HepG2 (cell line): Measurements from ENCODE around the gene MYO7A.

ENCODE experiments used
- AGO1 ChIP-seq: fragments of 200-400 bp; formaldehyde crosslinking; IDR thresholded peaks from 2 replicates; pipeline ENCODE4 v1.6.1; 2017; ENCODE audit warnings: mild to moderate bottlenecking, low read depth, low read length, moderate library complexity; ENCODE audit not compliant: poor library complexity, severe bottlenecking
- DBP ChIP-seq: sonication (generic); formaldehyde crosslinking; IDR thresholded peaks from 2 replicates; pipeline ENCODE4 v1.4.0; 2020; ENCODE audit warnings: missing genetic modification reagents; ENCODE audit errors: not compliant biosample characterization
- GATAD2A ChIP-seq: IDR thresholded peaks from 2 replicates; pipeline ENCODE4 v1.6.1; 2016
- HIVEP1 ChIP-seq: sonication (generic); formaldehyde crosslinking; IDR thresholded peaks from 2 replicates; pipeline ENCODE4 v1.4.0; 2020; ENCODE audit warnings: mild to moderate bottlenecking, missing genetic modification reagents
- KLF16 ChIP-seq, 2 experiments: sonication (generic) in 1 of 2; formaldehyde crosslinking in 1 of 2; IDR thresholded peaks; 2 replicates each; pipeline versions ENCODE4 v1.6.1 to v1.8.0; 2016 to 2023; ENCODE audit warnings: missing genetic modification reagents in 2 of 2, missing compliant biosample characterization in 1 of 2
- MLLT10 ChIP-seq: sonication (generic); formaldehyde crosslinking; IDR thresholded peaks from 2 replicates; pipeline ENCODE4 v1.4.0; 2020; ENCODE audit warnings: missing genetic modification reagents
- SIN3B ChIP-seq: fragments of 150-350 bp; IDR thresholded peaks from 2 replicates; pipeline ENCODE4 v1.6.1; 2014; ENCODE audit warnings: low read length
- ZFP37 ChIP-seq: sonication (generic); formaldehyde crosslinking; IDR thresholded peaks from 2 replicates; pipeline ENCODE4 v1.4.0; 2020; ENCODE audit warnings: missing genetic modification reagents, borderline replicate concordance
- ZNF138 ChIP-seq: sonication (generic); formaldehyde crosslinking; IDR thresholded peaks from 2 replicates; pipeline ENCODE4 v1.5.0; 2020; ENCODE audit warnings: mild to moderate bottlenecking, low read depth, missing genetic modification reagents

DNA sequence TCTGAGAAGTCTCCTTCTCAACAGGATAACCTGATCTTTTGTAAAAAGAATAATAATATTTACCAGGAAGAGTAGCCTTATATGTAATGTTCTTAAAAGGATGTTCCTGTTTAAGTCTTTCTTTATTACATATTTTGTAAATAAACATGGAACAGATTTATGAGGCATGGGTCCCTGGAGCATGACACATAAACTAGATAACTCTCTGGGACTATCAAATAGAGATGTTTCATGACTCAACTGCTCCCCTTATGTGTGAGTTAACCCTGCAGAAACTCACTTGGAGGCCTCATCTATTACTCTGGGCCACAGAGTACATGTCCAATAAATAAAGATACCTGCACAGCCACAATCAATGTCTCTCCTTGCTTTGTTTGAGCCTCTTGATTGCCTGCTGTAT, 108.9 kb downstream of the MYO7A start:
- TF ChIP-seq ZNF138 (CRISPR knock-in tag) (no peak), SIN3B (no peak), ZFP37 (CRISPR knock-in tag) (no peak), HIVEP1 (CRISPR knock-in tag) (no peak), AGO1 (no peak), DBP (CRISPR knock-in tag) (no peak), KLF16 (CRISPR knock-in tag; IDR thresholded peaks at IDR 0.05) (no peak), MLLT10 (no peak), GATAD2A (no peak)
